K562 (cell line): ENCODE data around the gene KCNJ9. TPM values are rescaled to one million over a fixed set of nuclear protein-coding genes. Genes with fewer than 3 reads are reported as not detected.
A peak's percentile ranks its signal among the peaks of the same experiment; 100 is the strongest.

Experiments
- DMBX1 ChIP-seq: fragments of 250-450 bp; sonication (Bioruptor Pico); IDR thresholded peaks from 2 replicates; pipeline ENCODE4 v1.8.0; 2022; ENCODE audit warnings: inconsistent platforms, mild to moderate bottlenecking, moderate library complexity, borderline replicate concordance
- ETS1 ChIP-seq: conservative IDR thresholded peaks from 2 replicates; pipeline ENCODE4 v1.6.1; 2011; ENCODE audit warnings: low read depth, mild to moderate bottlenecking, low read length; ENCODE audit not compliant: control insufficient read depth
- GMEB1 ChIP-seq: fragments of 250-450 bp; sonication (Bioruptor Pico); IDR thresholded peaks from 2 replicates; pipeline ENCODE4 v1.4.0; 2020; ENCODE audit warnings: mild to moderate bottlenecking
- HMGXB4 ChIP-seq: sonication (generic); formaldehyde crosslinking; IDR thresholded peaks from 2 replicates; pipeline ENCODE4 v1.8.1; 2023; ENCODE audit warnings: mild to moderate bottlenecking, missing genetic modification reagents
- HOXB6 ChIP-seq: fragments of 250-450 bp; sonication (Bioruptor Pico); IDR thresholded peaks from 2 replicates; pipeline ENCODE4 v1.5.1; 2022; ENCODE audit warnings: mild to moderate bottlenecking, borderline replicate concordance
- KLF10 ChIP-seq: fragments of 250-450 bp; sonication (Bioruptor Pico); IDR thresholded peaks from 2 replicates; pipeline ENCODE4 v1.6.1; 2021; ENCODE audit warnings: matching md5 sums
- KLF13 ChIP-seq: fragments of 450-650 bp; IDR thresholded peaks from 2 replicates; pipeline ENCODE4 v1.6.1; 2016; ENCODE audit warnings: missing genetic modification characterization, low read depth, mild to moderate bottlenecking, missing compliant biosample characterization, moderate library complexity, borderline replicate concordance
- NR0B1 ChIP-seq: fragments of 450-650 bp; IDR thresholded peaks from one replicate; pipeline ENCODE4 v1.6.1; 2018; ENCODE audit warnings: mild to moderate bottlenecking, moderate library complexity; ENCODE audit not compliant: partially characterized antibody
- PHB ChIP-seq: fragments of 250-450 bp; sonication (Bioruptor Pico); IDR thresholded peaks from 2 replicates; pipeline ENCODE4 v1.5.0; 2021
- PPARD ChIP-seq: fragments of 250-450 bp; sonication (Bioruptor Pico); IDR thresholded peaks from 2 replicates; pipeline ENCODE4 v1.8.0; 2022; ENCODE audit warnings: inconsistent platforms, mild to moderate bottlenecking, moderate library complexity
- RBM39 ChIP-seq: fragments of 200-400 bp; formaldehyde crosslinking; optimal IDR thresholded peaks from 2 replicates; pipeline ENCODE3; 2018; ENCODE audit warnings: low read depth, low read length
- SNIP1 ChIP-seq: fragments of 450-650 bp; IDR thresholded peaks from 2 replicates; pipeline ENCODE4 v1.7.1; 2017; ENCODE audit warnings: low read depth, mild to moderate bottlenecking
- TBP ChIP-seq: optimal IDR thresholded peaks from 2 replicates; pipeline ENCODE3; 2011; ENCODE audit warnings: low read depth, low read length, improper control_type of control experiment
- ZEB2 ChIP-seq: fragments of 450-650 bp; IDR thresholded peaks from 2 replicates; pipeline ENCODE4 v1.6.1; 2016
- ZNF133 ChIP-seq: fragments of 250-450 bp; sonication (Bioruptor Pico); IDR thresholded peaks from 2 replicates; pipeline ENCODE4 v1.4.0; 2020; ENCODE audit warnings: mild to moderate bottlenecking
- ZNF431 ChIP-seq: sonication (generic); formaldehyde crosslinking; IDR thresholded peaks from 2 replicates; pipeline ENCODE4 v1.8.0; 2022; ENCODE audit warnings: mild to moderate bottlenecking, missing genetic modification reagents
- ZNF609 ChIP-seq: sonication (generic); formaldehyde crosslinking; IDR thresholded peaks from 2 replicates; pipeline ENCODE4 v1.8.1; 2023; ENCODE audit warnings: missing genetic modification reagents, mild to moderate bottlenecking, borderline replicate concordance
- ZNF717 ChIP-seq: fragments of 250-450 bp; sonication (Bioruptor Pico); IDR thresholded peaks from 2 replicates; pipeline ENCODE4 v1.5.0; 2021
- polyA plus RNA-seq, 8 experiments: library from polyadenylated mRNA; depleted of rRNA in 4 of 8; stranded (reverse) in 5 of 8; unstranded in 3 of 8; fragments of >200 nt; fragmentation: Nextera tagmentation in 2 of 8; fragmentation: Illumina TruSeq in 1 of 8; extraction: Ambion mirVana in 2 of 8; extraction: Trizol in 1 of 8; gene quantifications; 2 replicates each; pipeline versions ENCODE4 v1.2.1 to v1.2.3, GENCODE V29; 2011 to 2014; ENCODE audit warnings: inconsistent platforms in 1 of 8, missing spikeins in 1 of 8
- total RNA-seq, 7 experiments: library from RNA; depleted of rRNA in 6 of 7; stranded (reverse); fragments of >200 nt in 6 of 7; fragmentation: Illumina TruSeq in 2 of 7; extraction: Trizol in 2 of 7; gene quantifications; 2 replicates each; pipeline versions ENCODE4 v1.2.1 to v1.2.3, GENCODE V29; 2011 to 2021; ENCODE audit warnings: low replicate concordance in 1 of 7

Gene KCNJ9
- total and polyA plus RNA-seq, 9 of the 15 experiments (the other 6 are each of a cell fraction or from before 2014, with no cell fraction given) = not detected

- no peak for TF ChIP-seq NR0B1
- no peak for TF ChIP-seq ZNF431 (CRISPR knock-in tag)
- no peak for TF ChIP-seq ZNF133 (CRISPR knock-in tag)
- TF ChIP-seq SNIP1 = no peak
- no peak for TF ChIP-seq GMEB1
- TF ChIP-seq HOXB6 (CRISPR knock-in tag) = no peak
- peak; percentile 93 for TF ChIP-seq ZNF609
- TF ChIP-seq RBM39 = no peak
- no peak for TF ChIP-seq KLF10 (CRISPR knock-in tag)
- TF ChIP-seq HMGXB4 (CRISPR knock-in tag) = no peak
- peak; percentile 18 for TF ChIP-seq TBP
- peak; percentile 92 for TF ChIP-seq DMBX1 (CRISPR knock-in tag)
- peak; percentile 56 for TF ChIP-seq ZEB2
- no peak for TF ChIP-seq PPARD
- peak; percentile 55; the same call in 1 of the 2 replicates for TF ChIP-seq KLF13 (tag)
- TF ChIP-seq PHB = no peak
- peak; percentile 93 for TF ChIP-seq ETS1
- no peak for TF ChIP-seq ZNF717 (CRISPR knock-in tag)
Observed at GRCh38 chr1:160046494-160047110, 34.7 kb upstream of the KCNJ9 start (continued).
